ENCODE measurements around the gene HELLS. TPM values are rescaled to one million over a fixed set of nuclear protein-coding genes. Genes with fewer than 3 reads are reported as not detected.

The HELLS gene
- total and polyA plus RNA-seq, 2 of the 4 experiments (the other 2 are of a cell fraction), result 15.9 to 29.8 TPM

GRCh38 chr10:94639902-94640301 lies 94.3 kb downstream of the HELLS start:
- Histone ChIP-seq H3K56ac (ENCODE audit: extremely low read depth, insufficient read depth, low read length) (no peak overlapping the region), H3K27me3 (ENCODE audit: control insufficient read depth, insufficient read depth, low read length) (no peaks in the 10 kb centered on the region), H3K14ac (replicated peaks; ENCODE audit: low read depth, low read length) (no peak overlapping the region), H3K4me3 (ENCODE audit: insufficient read depth, low read depth, low read length) (no peak overlapping the region), H4K8ac (ENCODE audit: low read depth in 2 of 2, low read length in 2 of 2) (no peak overlapping the region), H3K9me1 (ENCODE audit: insufficient read depth, low read length) (no peaks in the 10 kb centered on the region), H3K23ac (ENCODE audit: low read depth, low read length) (no peak overlapping the region), H3K27ac (ENCODE audit: insufficient read depth, low read length) (no peak overlapping the region), H2BK15ac (ENCODE audit: low read depth, low read length) (no peak overlapping the region), H3K36me3 (ENCODE audit: control insufficient read depth, insufficient read depth, low read length) (no peaks in the 10 kb centered on the region), H3K79me1 (ENCODE audit: low read depth in 1 of 2, low read length in 2 of 2) (no peaks in the 10 kb centered on the region), H3K9ac (ENCODE audit: low read depth, low read length) (no peak overlapping the region), H2AK5ac (ENCODE audit: low read depth, low read length) (no peak overlapping the region), H2BK120ac (ENCODE audit: low read depth, low read length) (no peak overlapping the region), H3K4me1 (ENCODE audit: control insufficient read depth, insufficient read depth, low read length) (no peaks in the 10 kb centered on the region), H4K91ac (ENCODE audit: insufficient read depth, low read depth, low read length) (no peak overlapping the region), H4K5ac (ENCODE audit: low read depth, low read length) (no peak overlapping the region), H3K18ac (ENCODE audit: low read depth, low read length) (no peak overlapping the region), H3K4ac (ENCODE audit: low read depth, low read length) (no peak overlapping the region), H3K9me3 (ENCODE audit: control insufficient read depth, insufficient read depth, low read length) (no peaks in the 10 kb centered on the region), H2AK9ac (replicated peaks; ENCODE audit: low read depth, low read length, poor library complexity) (no peak overlapping the region), H2BK20ac (ENCODE audit: low read depth, low read length) (no peak overlapping the region), H2BK5ac (ENCODE audit: low read depth, low read length, poor library complexity, severe bottlenecking) (no peak overlapping the region), H3K4me2 (ENCODE audit: low read depth, low read length) (no peak overlapping the region), H4K20me1 (ENCODE audit: insufficient read depth, low read length) (no peaks in the 10 kb centered on the region), H2AFZ (replicated peaks; ENCODE audit: low read length, poor library complexity) (no peak overlapping the region)
- intact Hi-C loops (cut with micrococcal nuclease) (loop anchor here (10.0 kb wide), 1 partner anchor 725 kb away; no protein-coding TSS in a partner anchor), in situ Hi-C loops (cut with MboI; ENCODE audit: low sequenced_read_pairs) (loop anchor here (10.0 kb wide), 1 partner anchor 955 kb away; no protein-coding TSS in a partner anchor), dilution Hi-C loops (cut with HindIII; ENCODE audit: low sequenced_read_pairs, unreplicated experiment) (no loop called here)
- CTCF ChIA-PET, result interaction anchor here (2.3 kb wide), 1 partner anchor 10 kb away, joined by 11 read pairs; no protein-coding TSS in a partner anchor
- ATAC-seq (ENCODE audit: low read depth) (no peak), DNase-seq (no peak)
- TF ChIP-seq CTCF (conservative IDR thresholded peaks at IDR 0.05; ENCODE audit: low read depth, low read length) (no peak), USF2 (IDR thresholded peaks at IDR 0.05; ENCODE audit: low read depth, low read length) (no peak), MAFK (IDR thresholded peaks at IDR 0.05; ENCODE audit: low read depth, low read length) (no peak), RCOR1 (IDR thresholded peaks at IDR 0.05; ENCODE audit: insufficient replicate concordance, low read length) (no peak)
- POLR2A ChIA-PET (ENCODE audit: unreplicated experiment), result no interaction called here
- no TSS peak for BruUV-seq (replicated peaks)
- WGBS, 2 experiments (ENCODE audit: extremely low coverage in 2 of 2, insufficient read length in 1 of 2), result 83% methylated on average over 2 of the region's 8 CpGs; no CpG with 5 or more reads in 1 of the 2 experiments

Measured in IMR-90 (cell line).